GM21447 (cell line): ENCODE measurements around the gene TMEM184B.

Experiments used
- ATAC-seq: cut with Tn5 transposase; IDR thresholded peaks from one replicate; pipeline ENCODE4 v1.9.1; 2021; ENCODE audit not compliant: unreplicated experiment

Gene TMEM184B

GRCh38 chr22:38272373-38273134 lies at the start of gene TMEM184B:
TSS of gene TMEM184B (minus strand) at chr22:38273010. CDS start at chr22:38247961, 25,049 bp downstream.
- ATAC-seq, result no peak

- ATAC-seq, result no peak
Observed at GRCh38 chr22:38320605-38321402, 48.0 kb upstream of the TMEM184B start.

GRCh38 chr22:38318792-38319773 lies 46.3 kb upstream of the TMEM184B start:
- ATAC-seq, result no peak

- no peak for ATAC-seq
Observed at GRCh38 chr22:38317995-38318715, 45.3 kb upstream of the TMEM184B start.

- ATAC-seq, result no peak
Observed at GRCh38 chr22:38317122-38317994, 44.5 kb upstream of the TMEM184B start, which contains the start of gene CSNK1E. TSS of gene CSNK1E (minus strand) at chr22:38317433. CDS start at chr22:38314157, 3,276 bp downstream.

- ATAC-seq, result no peak
Observed at GRCh38 chr22:38316364-38317121, 43.7 kb upstream of the TMEM184B start.

- ATAC-seq, result no peak
Observed at GRCh38 chr22:38315823-38316363, 43.1 kb upstream of the TMEM184B start.

- no peak for ATAC-seq
Observed at GRCh38 chr22:38314933-38315822, 42.4 kb upstream of the TMEM184B start.

GRCh38 chr22:38314051-38314932 lies 41.5 kb upstream of the TMEM184B start:
- ATAC-seq, result no peak

- ATAC-seq, result no peak
Observed at GRCh38 chr22:38313384-38313955, 40.7 kb upstream of the TMEM184B start.

- no peak for ATAC-seq
Observed at GRCh38 chr22:38312261-38312800, 39.5 kb upstream of the TMEM184B start.

GRCh38 chr22:38311323-38311620 lies 38.5 kb upstream of the TMEM184B start:
- no peak for ATAC-seq

GRCh38 chr22:38310518-38311322 lies 37.9 kb upstream of the TMEM184B start:
- no peak for ATAC-seq

- ATAC-seq, result no peak
Observed at GRCh38 chr22:38309614-38310517, 37.1 kb upstream of the TMEM184B start.
